Stimulated activated CD4-positive, alpha-beta T cell treated with anti-CD3 and anti-CD28 coated beads, TNF-alpha, amount 100 ng/mL, for 24 hours (primary cell): ENCODE results near the gene FDX2.
"Not testable (repeated sequence)": the region's sequence is repeated elsewhere in the genome, so short reads cannot be mapped to it uniquely, and the experiment has no call there.

ENCODE experiments used
- DNase-seq, 3 experiments: peaks; one replicate each; pipeline ENCODE4 v3.0.0-alpha.2; 2020; ENCODE audit warnings: low read depth in 3 of 3

FDX2 gene

DNA sequence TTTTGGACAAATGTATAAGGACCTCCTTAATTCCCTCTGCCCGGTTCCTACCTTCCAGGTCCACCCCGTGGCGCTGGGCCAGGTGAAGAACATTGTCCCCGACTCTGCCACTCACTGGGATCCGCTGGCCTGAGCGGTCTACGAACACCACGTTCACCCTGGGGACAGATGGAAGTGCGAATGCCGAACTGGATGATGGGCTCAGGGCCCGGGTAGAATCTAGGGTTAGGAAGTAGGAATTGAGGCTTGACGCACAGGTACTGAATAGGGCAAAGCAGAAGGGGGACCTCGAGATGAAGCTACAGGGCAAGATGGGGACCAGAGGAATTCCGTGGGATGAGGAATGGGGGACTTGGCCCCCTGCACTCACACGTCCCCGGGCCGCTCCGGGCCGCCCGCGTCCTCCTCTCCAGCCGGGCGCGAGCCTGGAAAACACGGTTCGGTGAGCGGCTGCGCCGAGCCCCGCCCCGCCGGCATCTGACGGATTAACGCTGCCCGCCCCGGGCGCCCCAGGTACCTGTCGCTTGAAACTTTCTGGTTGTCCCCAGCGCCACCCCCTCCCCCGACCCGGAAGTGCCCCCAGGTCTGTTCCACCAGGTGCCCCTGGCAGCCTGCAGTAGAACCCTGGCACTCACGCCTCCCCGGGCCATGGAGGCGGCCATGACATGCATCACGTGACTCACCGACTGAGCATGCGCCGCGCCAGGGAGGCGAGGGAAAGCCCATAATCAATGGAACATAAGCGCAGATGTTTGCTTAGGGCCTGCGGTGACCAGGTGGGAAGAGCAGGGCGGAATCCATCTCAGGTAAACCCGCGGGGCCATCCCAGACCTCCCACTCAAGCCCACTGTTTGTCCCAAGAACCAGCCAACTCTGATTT, at the start of gene FDX2:
Gene FDX2 (minus strand): TSS at position 681 of the 880 bp plus-strand sequence. CDS start 19 bp downstream, at position 662.
- peak; percentile 83 to 92 (median 86) for DNase-seq

DNA sequence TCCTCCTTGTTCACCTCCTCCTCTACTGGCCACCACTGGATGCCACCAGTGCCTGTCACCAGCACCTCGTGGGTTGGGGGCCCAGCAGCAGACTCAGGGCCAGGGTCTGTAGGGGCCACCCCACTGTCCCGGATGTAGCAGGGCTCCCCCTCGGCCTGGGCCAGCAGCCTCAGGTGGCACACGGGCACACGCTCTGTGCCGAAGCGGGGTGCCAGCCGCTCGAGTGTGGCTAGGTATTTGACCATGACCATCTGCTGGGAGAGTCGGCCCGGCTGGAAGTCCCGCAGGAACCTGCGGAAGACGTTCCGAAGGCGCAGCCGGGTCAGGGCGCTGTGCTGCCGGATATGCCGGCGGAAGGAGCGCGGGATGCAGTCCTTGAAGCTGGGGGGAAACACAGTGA, 49.7 kb upstream of the FDX2 start:
- DNase-seq, result no peak

DNA sequence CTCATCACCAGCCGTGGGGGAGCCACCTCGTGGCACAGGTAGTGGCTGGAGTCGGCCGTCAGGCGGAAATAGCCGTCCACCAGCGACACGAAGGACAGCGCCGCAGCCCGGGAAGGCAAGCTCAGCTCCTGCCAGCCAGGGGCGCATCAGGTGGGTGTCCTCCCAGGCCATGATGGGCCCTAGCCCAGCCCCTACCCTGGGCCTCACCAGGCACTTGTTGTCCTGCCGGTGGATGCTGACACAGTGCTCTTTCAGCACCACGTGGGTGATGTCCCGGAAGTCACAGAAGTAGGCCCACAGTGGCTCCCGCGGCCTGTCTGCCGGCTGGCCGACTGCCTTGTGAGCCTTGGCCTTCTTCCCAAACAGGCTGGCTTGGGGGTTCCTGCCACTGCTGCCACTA, 48.8 kb upstream of the FDX2 start:
- no peak for DNase-seq

DNA sequence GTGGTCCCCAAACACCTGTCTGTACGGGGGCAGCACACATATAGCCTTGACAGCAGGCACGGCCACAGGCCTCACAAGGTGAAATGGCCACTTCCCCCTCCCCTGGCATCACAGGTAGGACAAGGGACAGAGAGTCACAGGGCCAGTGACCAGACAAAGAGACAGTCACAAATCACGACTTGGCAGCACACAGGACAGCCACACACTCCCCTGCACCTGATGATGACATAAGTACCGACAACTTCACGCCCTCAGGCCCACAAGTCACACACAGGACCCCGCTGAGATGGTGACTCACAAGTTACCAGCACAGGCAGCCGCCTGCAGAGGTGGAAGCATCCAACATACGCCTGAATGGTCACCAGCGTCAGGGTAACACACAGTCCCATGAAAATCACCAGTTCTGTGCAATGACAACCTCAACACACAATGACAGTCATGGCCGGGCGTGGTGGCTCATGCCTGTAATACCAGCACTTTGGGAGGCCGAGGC, 48.0 kb upstream of the FDX2 start:
- DNase-seq, result no peak

DNA sequence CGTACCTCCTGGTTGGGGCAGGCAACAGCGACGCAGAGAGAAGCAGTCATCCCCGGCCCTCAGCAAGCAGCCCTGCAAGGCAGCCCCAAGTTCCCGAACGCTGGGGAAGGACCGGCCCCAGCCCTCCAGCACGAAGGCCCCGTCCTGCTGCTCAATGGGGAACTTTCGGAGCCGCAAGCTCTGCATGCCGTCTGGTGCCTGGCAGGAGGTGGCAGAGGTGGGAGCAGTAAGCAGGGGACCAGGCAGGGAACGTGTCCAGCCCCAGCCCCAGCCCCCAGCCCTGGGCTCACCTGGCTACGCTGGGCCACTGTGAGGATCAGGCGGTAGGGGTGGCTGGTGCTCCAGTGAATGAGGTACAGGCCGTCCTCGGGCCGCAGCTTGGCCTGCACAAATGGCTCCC, 46.4 kb upstream of the FDX2 start:
- no peak for DNase-seq

DNA sequence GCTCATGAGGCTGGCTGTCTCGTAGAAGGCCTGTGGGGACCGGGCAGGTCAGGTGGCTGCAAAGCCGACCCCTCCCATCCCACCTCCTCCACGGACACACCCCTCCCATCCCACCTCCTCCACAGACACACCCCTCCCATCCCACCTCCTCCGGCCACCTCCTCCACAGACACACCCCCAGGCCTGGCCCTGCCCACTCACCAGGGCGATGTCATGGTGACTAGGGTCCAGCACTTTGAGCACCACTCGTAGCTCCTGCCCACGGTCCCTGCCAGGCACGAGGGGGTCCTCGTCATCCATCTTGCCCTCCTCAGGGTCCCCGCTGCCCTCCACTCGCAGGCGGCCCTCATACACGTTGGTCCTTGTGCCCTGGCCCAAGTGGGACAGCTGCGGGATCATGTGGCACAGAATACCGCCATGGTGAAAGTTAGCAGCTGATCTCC, 45.8 kb upstream of the FDX2 start:
- DNase-seq, result no peak

DNA sequence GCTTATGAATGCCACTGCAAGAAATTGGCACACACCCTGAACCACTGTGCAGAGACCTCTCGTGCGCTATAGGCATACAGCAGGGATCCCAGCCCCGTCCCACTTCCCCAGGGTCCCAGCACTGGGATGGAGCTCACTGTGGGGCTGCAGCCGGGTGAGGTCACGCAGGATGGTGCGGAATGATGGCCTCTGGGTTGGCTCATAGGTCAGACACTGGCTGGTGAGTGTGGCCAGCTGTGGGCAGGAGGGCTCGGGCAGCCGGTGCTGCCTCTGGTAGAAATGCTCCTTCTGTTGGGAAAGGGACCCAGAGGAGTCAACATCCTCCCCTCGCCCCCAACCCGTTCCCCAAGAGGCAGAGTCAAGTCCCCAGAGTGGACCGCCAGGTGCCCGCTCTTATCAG, 40.6 kb upstream of the FDX2 start:
- DNase-seq, result no peak

DNA sequence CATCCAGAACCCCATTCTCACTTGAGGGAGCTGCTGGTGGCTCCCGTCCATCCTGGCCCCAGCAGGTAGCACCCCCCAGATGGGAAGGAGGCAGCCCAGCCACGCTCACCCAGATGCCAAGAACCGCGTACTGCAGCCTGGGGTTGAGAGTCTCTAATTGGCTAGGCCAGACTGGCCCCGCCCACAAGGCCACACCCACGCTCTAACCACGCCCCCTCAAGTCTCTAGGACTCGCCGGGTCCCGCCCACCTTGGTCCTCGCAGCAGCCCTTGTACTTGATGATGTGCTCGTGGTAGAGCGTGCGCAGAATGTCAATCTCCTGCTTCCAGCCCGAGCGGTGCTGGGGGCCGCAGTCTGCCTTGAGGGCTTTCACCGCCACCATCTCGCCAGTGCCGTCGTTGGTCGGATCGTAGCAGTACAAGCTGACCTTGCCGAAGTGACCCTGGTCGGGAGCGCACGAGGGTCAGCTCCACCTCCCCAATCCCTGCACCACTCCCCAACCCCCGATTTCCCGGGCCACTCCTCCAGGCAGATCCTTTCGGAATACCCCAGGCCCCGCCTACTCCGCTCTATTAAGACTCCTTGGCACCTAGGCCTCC, 38.1 kb upstream of the FDX2 start:
- peak in 2 of 3 experiments; percentile 31 to 62 for DNase-seq

DNA sequence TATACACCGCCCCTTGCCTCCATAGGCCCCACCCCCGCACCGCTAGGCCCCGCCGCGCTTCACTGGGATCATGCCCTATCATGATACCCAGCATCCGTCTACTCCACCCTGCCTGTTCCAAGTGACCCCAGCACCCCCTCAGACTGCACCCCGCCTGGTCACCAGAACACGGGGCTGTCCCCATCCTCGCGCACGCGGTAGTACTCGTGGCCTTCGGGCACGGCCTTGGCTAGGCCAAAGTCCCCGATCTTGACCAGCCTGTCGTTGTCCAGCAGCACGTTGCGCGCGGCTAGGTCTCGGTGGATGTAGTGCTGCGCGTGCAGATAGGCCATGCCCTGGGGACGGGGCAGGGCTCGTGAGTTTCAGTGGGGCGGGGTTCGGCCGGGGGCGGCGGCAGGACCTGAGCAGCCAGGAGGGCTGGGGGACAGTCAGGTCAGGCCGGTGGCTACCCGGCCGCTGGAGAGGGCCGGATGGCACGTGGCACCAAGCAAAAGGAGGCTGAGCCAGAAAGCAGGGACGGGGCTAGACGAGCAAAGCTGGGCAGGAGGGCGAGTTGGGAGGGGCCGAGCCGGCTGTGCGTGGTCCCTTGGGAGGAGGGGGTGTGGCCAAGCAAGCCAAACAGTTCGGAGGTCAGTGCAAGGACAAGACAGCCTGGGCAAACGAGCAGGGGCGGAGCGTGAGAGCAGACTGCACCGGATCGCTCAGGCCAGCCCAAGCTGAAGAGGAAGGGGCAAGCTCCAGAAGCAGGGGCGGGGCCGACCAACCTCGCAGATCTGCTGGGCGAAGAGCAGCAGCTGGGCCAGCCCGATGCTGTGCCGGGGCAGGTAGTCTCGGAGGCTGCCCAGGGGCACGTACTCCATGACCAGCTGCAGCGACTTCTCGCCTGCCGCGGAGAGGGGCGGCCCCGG, 37.2 kb upstream of the FDX2 start:
- no peak for DNase-seq

DNA sequence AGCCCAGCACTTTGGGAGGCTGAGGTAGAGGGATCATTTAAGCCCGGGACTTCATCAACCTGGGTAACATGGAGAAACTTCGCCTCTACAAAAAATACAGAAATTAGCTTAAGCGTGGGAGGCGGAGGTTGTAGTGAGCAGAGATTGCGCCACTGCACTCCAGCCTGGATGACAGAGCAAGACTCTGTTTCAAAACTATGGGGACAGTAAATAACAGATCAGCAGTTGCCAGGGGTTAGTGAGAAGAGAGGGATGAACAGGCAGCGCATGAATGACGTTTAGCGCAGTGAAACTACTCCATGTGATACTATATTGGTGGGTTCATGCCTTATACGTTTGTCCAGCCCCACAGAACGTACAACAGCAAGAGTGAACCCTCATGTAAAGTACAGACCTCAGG, 30.7 kb upstream of the FDX2 start:
- DNase-seq, result no peak

DNA sequence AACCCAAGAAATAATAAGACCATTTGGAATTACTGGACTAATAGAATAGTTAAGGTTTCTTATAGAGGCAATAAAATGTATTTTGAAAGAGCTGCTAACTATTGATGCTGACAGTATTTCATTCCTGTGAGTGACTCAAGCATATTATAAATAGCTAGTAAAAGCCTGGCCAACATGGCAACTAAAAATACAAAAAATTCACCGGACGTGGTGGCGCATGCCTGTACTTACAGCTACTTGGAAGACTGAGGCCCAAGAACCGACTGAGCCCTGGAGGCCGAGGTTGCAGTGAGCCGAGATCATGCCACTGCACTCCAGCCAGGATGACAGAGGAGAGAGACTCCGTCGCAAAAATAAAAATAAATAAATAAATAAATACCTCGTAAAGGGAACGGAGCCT, 29.0 kb upstream of the FDX2 start:
- no peak for DNase-seq

DNA sequence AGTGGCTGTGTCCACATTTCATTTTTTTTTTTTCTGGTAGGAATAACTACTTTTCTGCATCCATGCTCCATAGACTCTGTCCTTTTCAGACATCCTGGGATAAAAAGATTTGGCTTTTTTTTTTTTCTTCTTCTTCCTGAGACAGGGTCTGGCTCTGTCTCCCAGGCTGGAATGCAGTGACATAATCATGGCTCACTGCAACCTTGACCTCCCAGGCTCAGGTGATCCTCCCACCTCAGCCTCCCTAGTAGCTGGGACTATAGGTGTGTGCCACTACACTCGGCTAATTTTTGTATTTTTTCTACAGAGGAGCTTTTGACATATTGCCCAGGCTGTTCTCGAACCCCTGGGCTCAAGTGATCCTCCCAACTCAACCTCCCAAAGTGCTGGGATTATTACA, 27.7 kb upstream of the FDX2 start:
- DNase-seq, result no peak

DNA sequence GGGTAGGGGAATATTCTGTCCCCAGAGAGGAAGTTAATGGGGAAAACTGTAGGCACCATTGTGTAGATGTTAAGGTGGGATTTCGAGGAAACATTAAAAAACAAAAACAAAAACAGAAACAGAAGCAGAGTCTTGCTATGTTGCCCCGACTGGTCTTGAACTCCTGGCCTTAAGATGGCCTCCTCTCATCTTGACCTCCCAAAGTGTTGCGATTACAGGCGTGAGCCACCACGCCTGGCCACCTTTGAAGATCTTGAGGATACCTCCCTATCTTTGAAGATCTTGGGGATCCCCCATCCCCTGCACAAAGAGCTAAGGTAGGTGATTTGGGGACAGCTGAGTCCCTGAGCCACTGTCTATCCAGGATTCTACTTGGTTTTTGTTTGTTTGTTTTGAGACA, 24.2 kb upstream of the FDX2 start:
- DNase-seq, result no peak

DNA sequence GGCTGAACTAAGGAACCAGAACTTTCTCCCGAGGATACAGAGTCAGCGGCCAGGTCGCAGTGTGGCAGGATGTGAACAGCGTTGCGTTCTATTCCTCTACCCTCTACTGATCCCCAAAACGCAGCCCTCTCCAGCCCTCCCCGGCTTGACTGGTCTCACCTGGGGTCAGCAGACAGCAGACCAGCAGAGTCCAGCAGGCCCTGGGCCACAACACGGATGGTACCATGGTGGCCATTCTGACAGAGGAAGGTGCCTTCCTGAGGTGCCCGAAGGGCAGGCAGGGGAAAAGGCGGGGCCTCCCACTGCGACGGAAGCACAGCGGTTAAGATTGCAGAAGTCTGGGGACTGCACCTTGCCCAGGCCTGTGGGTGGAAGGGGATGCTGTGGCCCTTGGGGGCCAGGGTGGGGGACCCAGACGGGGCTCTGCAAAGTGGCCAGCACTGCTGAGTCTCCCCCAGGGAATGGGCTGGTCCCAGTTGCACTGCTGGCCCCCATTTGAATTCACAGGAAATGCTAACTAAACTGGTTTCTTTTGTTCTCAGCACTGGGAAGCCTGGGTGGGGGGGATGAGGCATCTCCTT, 23.7 kb upstream of the FDX2 start, which contains the start of gene ICAM3:
Gene ICAM3 (minus strand): TSS at position 245 of the 581 bp plus-strand sequence. CDS start 10 bp downstream, at position 235.
- DNase-seq, result peak; percentile 29 to 71 (median 42)

DNA sequence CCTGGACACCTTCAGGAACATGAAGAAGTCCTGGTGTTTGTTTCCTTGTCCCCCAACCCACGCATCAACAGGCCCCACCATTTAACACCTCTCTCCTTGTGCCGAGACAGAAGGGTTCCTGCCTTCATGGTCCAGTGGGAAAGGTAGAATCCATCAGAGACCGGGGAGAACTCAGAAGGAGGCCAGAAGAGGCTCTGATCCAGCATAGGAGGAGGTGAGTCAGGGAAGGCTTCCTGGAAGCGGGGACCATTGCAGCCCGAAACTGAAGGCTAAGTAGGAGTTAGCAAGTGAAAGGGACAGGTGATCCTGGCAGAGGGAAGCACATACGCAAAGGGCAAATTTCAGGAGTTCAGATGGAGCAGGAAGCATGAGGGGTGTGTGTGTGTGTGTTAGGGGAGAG, 23.1 kb upstream of the FDX2 start:
- DNase-seq, result no peak

DNA sequence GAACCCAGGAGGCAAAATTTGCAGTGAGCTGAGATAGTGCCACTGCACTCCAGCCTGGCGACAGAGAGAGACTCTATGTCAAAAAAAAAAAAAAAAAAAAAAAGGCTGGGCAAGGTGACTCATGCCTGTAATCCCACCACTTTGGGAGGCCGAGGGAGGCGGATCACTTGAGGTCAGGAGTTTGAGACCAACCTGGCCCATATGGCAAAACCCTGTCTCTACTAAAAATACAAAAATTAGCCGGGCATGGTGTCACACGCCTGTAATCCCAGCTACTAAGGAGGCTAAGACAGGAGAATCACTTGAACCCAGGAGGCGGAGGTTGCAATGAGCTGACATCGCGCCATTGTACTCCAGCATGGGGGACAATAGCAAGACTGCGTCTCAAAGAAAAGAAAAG, 20.9 kb upstream of the FDX2 start:
- not testable (repeated sequence) for DNase-seq

DNA sequence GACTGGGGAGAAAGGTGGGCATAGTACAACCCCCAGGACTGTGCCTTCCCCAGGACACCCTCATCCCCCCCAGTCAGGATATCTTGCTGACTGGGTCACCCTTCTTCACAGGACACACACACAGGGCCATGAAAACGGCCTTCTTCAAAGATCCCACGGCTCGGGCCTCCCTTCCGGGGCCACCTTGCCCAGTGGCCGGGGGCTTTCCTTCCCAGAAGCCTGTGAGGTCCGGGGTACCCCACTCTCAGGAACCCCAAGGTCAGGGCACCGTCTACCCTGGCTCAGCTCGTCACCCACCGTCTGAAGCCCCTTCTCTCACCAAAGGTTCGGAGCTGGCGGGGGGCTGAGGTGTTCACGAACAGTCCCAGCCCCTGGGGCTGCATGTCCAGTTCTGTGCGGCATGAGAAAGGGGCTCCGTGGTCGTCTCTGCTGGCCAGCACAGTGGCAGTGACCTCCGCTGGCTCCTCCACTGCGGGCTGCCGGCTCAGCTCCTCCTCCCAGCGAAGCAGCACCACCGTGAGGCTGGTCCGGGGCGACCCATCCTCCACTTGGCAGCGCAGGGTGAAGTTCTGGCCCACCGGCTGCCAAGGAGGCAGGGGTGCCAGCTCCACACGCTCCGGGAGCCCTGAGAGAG, 19.7 kb upstream of the FDX2 start:
- no peak for DNase-seq

DNA sequence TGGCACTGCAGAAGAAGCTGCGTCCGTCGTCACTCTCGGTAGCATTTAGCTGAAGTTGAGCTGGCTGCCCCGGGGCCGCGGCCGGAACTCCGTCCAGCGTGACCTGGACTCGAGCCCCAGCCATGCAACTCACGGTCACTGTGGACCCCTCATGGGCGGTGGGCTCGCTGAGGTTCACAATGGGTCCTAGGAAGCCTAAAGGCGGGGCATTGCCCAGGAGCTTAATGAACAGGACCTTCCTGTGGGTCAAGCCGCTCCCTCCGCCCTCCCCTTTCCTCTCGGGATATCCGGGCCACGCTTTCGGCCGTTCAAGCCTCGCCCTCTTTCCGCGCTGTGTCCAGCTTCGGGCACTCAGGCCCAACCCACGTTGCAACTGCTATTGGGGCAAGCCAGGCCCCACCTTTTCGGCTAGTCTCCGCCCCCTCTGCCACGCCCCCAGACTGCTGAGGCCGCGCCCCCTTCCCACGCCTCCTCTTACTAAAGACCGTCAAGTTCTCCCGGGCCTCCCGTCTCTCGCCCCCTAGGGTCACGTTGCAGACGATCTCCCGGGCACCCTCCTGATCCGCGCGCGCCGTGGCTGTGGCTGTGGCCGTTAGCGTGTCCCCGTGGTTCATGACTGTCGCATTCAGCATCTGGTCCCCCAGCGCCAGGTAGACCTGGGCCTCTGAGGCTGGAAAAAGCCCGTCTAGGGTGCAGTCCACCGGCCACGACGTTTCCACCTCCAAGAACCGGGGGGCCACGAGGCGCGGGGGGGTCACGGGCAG, 19.0 kb upstream of the FDX2 start:
- peak in 2 of 3 experiments; percentile 36 to 68 for DNase-seq

DNA sequence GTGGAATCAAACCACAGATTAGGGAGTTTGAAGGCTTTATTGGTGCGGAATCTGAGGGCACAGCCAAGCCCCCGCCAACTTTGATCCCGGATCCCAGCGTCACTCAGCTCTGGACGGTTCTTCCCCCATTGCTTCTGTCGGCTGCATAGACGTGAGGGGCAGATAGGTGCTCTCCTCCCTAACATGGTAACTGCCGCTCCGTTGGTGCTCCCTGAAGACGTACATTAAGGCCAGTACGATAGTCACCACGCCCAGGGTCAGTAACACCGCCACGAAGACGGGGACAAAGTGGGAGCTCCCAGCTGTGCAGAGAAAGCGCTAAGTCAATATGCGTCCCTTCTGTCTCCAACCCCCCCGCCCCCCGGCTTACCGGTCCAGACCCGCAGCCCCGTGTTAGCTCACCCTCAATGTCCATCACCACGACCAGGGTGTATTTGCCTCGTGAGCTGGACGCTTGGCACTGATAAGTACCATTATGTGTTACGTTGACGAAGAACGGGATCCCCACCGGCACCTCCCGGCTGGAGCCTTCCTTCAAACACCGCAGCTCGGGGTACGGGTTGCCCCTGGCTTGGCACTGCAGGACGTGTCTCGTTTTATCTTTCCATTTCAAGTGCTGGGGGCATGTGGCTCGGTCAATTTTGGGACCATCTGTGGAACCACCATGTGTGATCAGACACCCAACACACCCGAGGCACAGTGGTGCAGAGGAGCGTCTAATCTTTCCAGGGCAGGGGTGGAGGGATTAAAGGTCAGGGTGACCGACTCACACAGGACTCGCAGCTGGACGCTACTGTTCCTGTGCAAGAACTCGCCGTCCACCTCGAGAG, 18.2 kb upstream of the FDX2 start:
- no peak for DNase-seq
